Measurements from ENCODE around the gene CAMTA1.
"Not testable (repeated sequence)": the region's sequence is repeated elsewhere in the genome, so short reads cannot be mapped to it uniquely, and the experiment has no call there.

The CAMTA1 gene

GRCh38 chr1:7789828-7790227, 1004.6 kb downstream of the CAMTA1 start:
- Histone ChIP-seq H3K4me3 (ENCODE audit: low read depth in 1 of 2, low read length in 2 of 2) (no peak overlapping the region), H3K9me3 (ENCODE audit: control insufficient read depth in 1 of 2, low read length in 2 of 2) (no peaks in the 10 kb centered on the region), H3K4me1 (ENCODE audit: control insufficient read depth in 1 of 2, insufficient read depth in 2 of 2, low read length in 2 of 2) (peaks cover 0 to 26% of the 10 kb centered on the region in 2 donors), H3K27ac (ENCODE audit: low read length) (no peak overlapping the region), H3K36me3 (ENCODE audit: control insufficient read depth in 1 of 2, insufficient read depth in 2 of 2, low read length in 2 of 2) (peaks cover 26 to 66% of the 10 kb centered on the region in 2 donors), H3K27me3 (ENCODE audit: low read depth, low read length) (no peaks in the 10 kb centered on the region)

GRCh38 chr1:7791027-7791426, 1005.8 kb downstream of the CAMTA1 start:
- H3K27ac ChIP-seq (ENCODE audit: low read length); H3K9me3 ChIP-seq (ENCODE audit: control insufficient read depth in 1 of 2, low read length in 2 of 2); H3K4me3 ChIP-seq (ENCODE audit: low read depth in 1 of 2, low read length in 2 of 2); H3K27me3 ChIP-seq (ENCODE audit: low read depth, low read length): not testable (repeated sequence)
- H3K4me1 ChIP-seq (ENCODE audit: control insufficient read depth in 1 of 2, insufficient read depth in 2 of 2, low read length in 2 of 2): peaks cover 0 to 14% of the 10 kb centered on the region in 2 donors
- peaks cover 28 to 78% of the 10 kb centered on the region in 2 donors for H3K36me3 ChIP-seq (ENCODE audit: control insufficient read depth in 1 of 2, insufficient read depth in 2 of 2, low read length in 2 of 2)

GRCh38 chr1:7795406-7795805, 1010.2 kb downstream of the CAMTA1 start:
- no peaks in the 10 kb centered on the region for H3K4me1 ChIP-seq (ENCODE audit: control insufficient read depth in 1 of 2, insufficient read depth in 2 of 2, low read length in 2 of 2)
- H3K27ac ChIP-seq (ENCODE audit: low read length): no peak overlapping the region
- no peaks in the 10 kb centered on the region for H3K27me3 ChIP-seq (ENCODE audit: low read depth, low read length)
- H3K4me3 ChIP-seq (ENCODE audit: low read depth in 1 of 2, low read length in 2 of 2): no peak overlapping the region
- H3K9me3 ChIP-seq (ENCODE audit: control insufficient read depth in 1 of 2, low read length in 2 of 2): no peaks in the 10 kb centered on the region
- peaks cover 36 to 77% of the 10 kb centered on the region in 2 donors for H3K36me3 ChIP-seq (ENCODE audit: control insufficient read depth in 1 of 2, insufficient read depth in 2 of 2, low read length in 2 of 2)

- H3K4me3 ChIP-seq (ENCODE audit: low read depth in 1 of 2, low read length in 2 of 2): no peak overlapping the region
- no peaks in the 10 kb centered on the region for H3K27me3 ChIP-seq (ENCODE audit: low read depth, low read length)
- peaks cover 42 to 81% of the 10 kb centered on the region in 2 donors for H3K36me3 ChIP-seq (ENCODE audit: control insufficient read depth in 1 of 2, insufficient read depth in 2 of 2, low read length in 2 of 2)
- H3K27ac ChIP-seq (ENCODE audit: low read length): no peak overlapping the region
- H3K9me3 ChIP-seq (ENCODE audit: control insufficient read depth in 1 of 2, low read length in 2 of 2): no peaks in the 10 kb centered on the region
- no peaks in the 10 kb centered on the region for H3K4me1 ChIP-seq (ENCODE audit: control insufficient read depth in 1 of 2, insufficient read depth in 2 of 2, low read length in 2 of 2)
Observed at GRCh38 chr1:7805460-7805859, 1020.2 kb downstream of the CAMTA1 start.

- no peaks in the 10 kb centered on the region for H3K4me1 ChIP-seq (ENCODE audit: control insufficient read depth in 1 of 2, insufficient read depth in 2 of 2, low read length in 2 of 2)
- peaks cover 3% of the 10 kb centered on the region in 2 donors for H3K9me3 ChIP-seq (ENCODE audit: control insufficient read depth in 1 of 2, low read length in 2 of 2)
- H3K27me3 ChIP-seq (ENCODE audit: low read depth, low read length): no peaks in the 10 kb centered on the region
- H3K4me3 ChIP-seq (ENCODE audit: low read depth in 1 of 2, low read length in 2 of 2): no peak overlapping the region
- no peak overlapping the region for H3K27ac ChIP-seq (ENCODE audit: low read length)
- peaks cover 43 to 88% of the 10 kb centered on the region in 2 donors for H3K36me3 ChIP-seq (ENCODE audit: control insufficient read depth in 1 of 2, insufficient read depth in 2 of 2, low read length in 2 of 2)
Observed at GRCh38 chr1:7808253-7808844, 1023.1 kb downstream of the CAMTA1 start.

GRCh38 chr1:7809742-7810141, 1024.5 kb downstream of the CAMTA1 start:
- Histone ChIP-seq H3K4me1 (ENCODE audit: control insufficient read depth in 1 of 2, insufficient read depth in 2 of 2, low read length in 2 of 2) (no peaks in the 10 kb centered on the region), H3K27ac (ENCODE audit: low read length) (no peak overlapping the region), H3K36me3 (ENCODE audit: control insufficient read depth in 1 of 2, insufficient read depth in 2 of 2, low read length in 2 of 2) (peaks cover 53 to 87% of the 10 kb centered on the region in 2 donors), H3K4me3 (ENCODE audit: low read depth in 1 of 2, low read length in 2 of 2) (no peak overlapping the region), H3K27me3 (ENCODE audit: low read depth, low read length) (no peaks in the 10 kb centered on the region), H3K9me3 (ENCODE audit: control insufficient read depth in 1 of 2, low read length in 2 of 2) (peaks cover 7 to 10% of the 10 kb centered on the region in 2 donors)

- peaks cover 7 to 10% of the 10 kb centered on the region in 2 donors for H3K9me3 ChIP-seq (ENCODE audit: control insufficient read depth in 1 of 2, low read length in 2 of 2)
- H3K36me3 ChIP-seq (ENCODE audit: control insufficient read depth in 1 of 2, insufficient read depth in 2 of 2, low read length in 2 of 2): peaks cover 53 to 81% of the 10 kb centered on the region in 2 donors
- no peak overlapping the region for H3K27ac ChIP-seq (ENCODE audit: low read length)
- H3K4me3 ChIP-seq (ENCODE audit: low read depth in 1 of 2, low read length in 2 of 2): no peak overlapping the region
- no peaks in the 10 kb centered on the region for H3K27me3 ChIP-seq (ENCODE audit: low read depth, low read length)
- no peaks in the 10 kb centered on the region for H3K4me1 ChIP-seq (ENCODE audit: control insufficient read depth in 1 of 2, insufficient read depth in 2 of 2, low read length in 2 of 2)
Observed at GRCh38 chr1:7810395-7810794, 1025.1 kb downstream of the CAMTA1 start.

- no peak overlapping the region for H3K27ac ChIP-seq (ENCODE audit: low read length)
- peaks cover 49 to 71% of the 10 kb centered on the region in 2 donors for H3K36me3 ChIP-seq (ENCODE audit: control insufficient read depth in 1 of 2, insufficient read depth in 2 of 2, low read length in 2 of 2)
- no peaks in the 10 kb centered on the region for H3K27me3 ChIP-seq (ENCODE audit: low read depth, low read length)
- no peaks in the 10 kb centered on the region for H3K4me1 ChIP-seq (ENCODE audit: control insufficient read depth in 1 of 2, insufficient read depth in 2 of 2, low read length in 2 of 2)
- H3K4me3 ChIP-seq (ENCODE audit: low read depth in 1 of 2, low read length in 2 of 2): no peak overlapping the region
- peaks cover 7 to 10% of the 10 kb centered on the region in 2 donors for H3K9me3 ChIP-seq (ENCODE audit: control insufficient read depth in 1 of 2, low read length in 2 of 2)
Observed at GRCh38 chr1:7811476-7811875, 1026.2 kb downstream of the CAMTA1 start.

- Histone ChIP-seq H3K36me3 (ENCODE audit: control insufficient read depth in 1 of 2, insufficient read depth in 2 of 2, low read length in 2 of 2) (peaks cover 40 to 72% of the 10 kb centered on the region in 2 donors), H3K4me3 (ENCODE audit: low read depth in 1 of 2, low read length in 2 of 2) (no peak overlapping the region), H3K4me1 (ENCODE audit: control insufficient read depth in 1 of 2, insufficient read depth in 2 of 2, low read length in 2 of 2) (no peaks in the 10 kb centered on the region), H3K9me3 (ENCODE audit: control insufficient read depth in 1 of 2, low read length in 2 of 2) (peaks cover 7 to 10% of the 10 kb centered on the region in 2 donors), H3K27ac (ENCODE audit: low read length) (no peak overlapping the region), H3K27me3 (ENCODE audit: low read depth, low read length) (no peaks in the 10 kb centered on the region)
Observed at GRCh38 chr1:7813677-7814373, 1028.6 kb downstream of the CAMTA1 start.

Data from muscle layer of duodenum (tissue), 2 donors.